Fibroblast of lung (primary cell): ENCODE results near the gene DTX2. TPM values are rescaled to one million over a fixed set of nuclear protein-coding genes. Genes with fewer than 3 reads are reported as not detected.
"Not testable (repeated sequence)": the region's sequence is repeated elsewhere in the genome, so short reads cannot be mapped to it uniquely, and the experiment has no call there.

Experiments used
- DNase-seq, 2 donors: peaks; one replicate each; pipeline versions ENCODE4 v3.0.0 to v3.0.0-alpha.2; 2010; ENCODE audit warnings: low read depth in 2 of 2
- H2AFZ ChIP-seq: 2 replicates; pipeline ENCODE4 v1.5.1; 2012; ENCODE audit warnings: low read length, control low read depth, inconsistent platforms
- H3K27ac ChIP-seq: 2 replicates; pipeline ENCODE4 v1.5.1; 2011; ENCODE audit warnings: low read length, control low read depth; ENCODE audit not compliant: insufficient read depth
- H3K27me3 ChIP-seq: 2 replicates; pipeline ENCODE4 v1.5.1; 2011; ENCODE audit warnings: mild to moderate bottlenecking, low read length; ENCODE audit not compliant: control insufficient read depth, insufficient read depth
- H3K36me3 ChIP-seq: 2 replicates; pipeline ENCODE4 v1.5.1; 2011; ENCODE audit warnings: low read length; ENCODE audit not compliant: control insufficient read depth, insufficient read depth
- H3K4me1 ChIP-seq: 2 replicates; pipeline ENCODE4 v1.5.1; 2011; ENCODE audit warnings: low read length; ENCODE audit not compliant: control insufficient read depth, insufficient read depth; ENCODE audit errors: extremely low read depth
- H3K4me2 ChIP-seq: 2 replicates; pipeline ENCODE4 v1.5.1; 2011; ENCODE audit warnings: low read length, control low read depth; ENCODE audit not compliant: insufficient read depth; ENCODE audit errors: extremely low read depth
- H3K4me3 ChIP-seq, 4 experiments: fragments of 200-600 bp in 1 of 4; sonication (generic) in 1 of 4; replicated peaks in 1 of 4; 2 replicates each; pipeline ENCODE4 v1.5.1; 2011 to 2016; ENCODE audit warnings: low read length in 4 of 4, low read depth in 3 of 4, mild to moderate bottlenecking in 3 of 4, control low read depth in 2 of 4, inconsistent platforms in 1 of 4, mixed read lengths in 1 of 4; ENCODE audit not compliant: insufficient read depth in 1 of 4; ENCODE audit errors: control extremely low read depth in 1 of 4
- H3K79me2 ChIP-seq: 2 replicates; pipeline ENCODE4 v1.5.1; 2012; ENCODE audit warnings: mild to moderate bottlenecking, low read length, inconsistent platforms; ENCODE audit not compliant: control insufficient read depth, insufficient read depth
- H3K9ac ChIP-seq: 2 replicates; pipeline ENCODE4 v1.5.1; 2011; ENCODE audit warnings: mild to moderate bottlenecking, low read length, control low read depth; ENCODE audit not compliant: insufficient read depth
- H3K9me3 ChIP-seq: 2 replicates; pipeline ENCODE4 v1.5.1; 2012; ENCODE audit warnings: low read depth, low read length; ENCODE audit not compliant: control insufficient read depth, insufficient read depth
- H4K20me1 ChIP-seq: 2 replicates; pipeline ENCODE4 v1.5.1; 2011; ENCODE audit warnings: low read length; ENCODE audit not compliant: control insufficient read depth, insufficient read depth; ENCODE audit errors: extremely low read depth
- polyA plus RNA-seq, 2 donors: library from polyadenylated mRNA; depleted of rRNA in 1 of 2; stranded (reverse) in 1 of 2; unstranded in 1 of 2; fragments of >200 nt; gene quantifications; 2 replicates each; pipeline ENCODE4 v1.2.1, GENCODE V29; 2011 to 2012; ENCODE audit warnings: missing spikeins in 1 of 2
- total RNA-seq: library from RNA; depleted of rRNA; stranded (reverse); fragments of >200 nt; gene quantifications from 2 replicates; pipeline ENCODE4 v1.2.1, GENCODE V29; 2014

The DTX2 gene
- total and polyA plus RNA-seq, 2 donors (not counting 1 experiment from before 2014, with no cell fraction given) = 2.2 to 6.8 TPM

- H3K27ac ChIP-seq, H3K4me1 ChIP-seq, H3K9me3 ChIP-seq, H2AFZ ChIP-seq, H3K79me2 ChIP-seq, H3K9ac ChIP-seq, DNase-seq, H4K20me1 ChIP-seq, H3K4me2 ChIP-seq, H3K27me3 ChIP-seq, H3K36me3 ChIP-seq, H3K4me3 ChIP-seq: not testable (repeated sequence)
Observed at GRCh38 chr7:76480403-76481253, 19.1 kb downstream of the DTX2 start.

- H3K27me3 ChIP-seq, H3K4me3 ChIP-seq, H3K36me3 ChIP-seq, H3K9ac ChIP-seq, H4K20me1 ChIP-seq, DNase-seq, H3K79me2 ChIP-seq, H2AFZ ChIP-seq, H3K4me2 ChIP-seq, H3K27ac ChIP-seq, H3K4me1 ChIP-seq, H3K9me3 ChIP-seq: not testable (repeated sequence)
Observed at GRCh38 chr7:76482660-76483059, 21.2 kb downstream of the DTX2 start.

GRCh38 chr7:76483081-76483480, 21.6 kb downstream of the DTX2 start:
- H3K9me3 ChIP-seq, DNase-seq, H2AFZ ChIP-seq, H3K36me3 ChIP-seq, H3K4me3 ChIP-seq, H3K9ac ChIP-seq, H3K4me2 ChIP-seq, H3K4me1 ChIP-seq, H3K27ac ChIP-seq, H4K20me1 ChIP-seq, H3K27me3 ChIP-seq, H3K79me2 ChIP-seq: not testable (repeated sequence)

GRCh38 chr7:76484456-76484855, 22.9 kb downstream of the DTX2 start:
- H3K27ac ChIP-seq, H2AFZ ChIP-seq, H3K4me2 ChIP-seq, H3K79me2 ChIP-seq, H3K9me3 ChIP-seq, DNase-seq, H4K20me1 ChIP-seq, H3K27me3 ChIP-seq, H3K4me1 ChIP-seq, H3K4me3 ChIP-seq, H3K36me3 ChIP-seq, H3K9ac ChIP-seq: not testable (repeated sequence)

- H3K79me2 ChIP-seq, H3K36me3 ChIP-seq, H3K4me1 ChIP-seq, H4K20me1 ChIP-seq, H3K4me3 ChIP-seq, H3K27me3 ChIP-seq, DNase-seq, H3K9ac ChIP-seq, H3K27ac ChIP-seq, H2AFZ ChIP-seq, H3K9me3 ChIP-seq, H3K4me2 ChIP-seq: not testable (repeated sequence)
Observed at GRCh38 chr7:76485822-76486610, 24.5 kb downstream of the DTX2 start.

GRCh38 chr7:76486618-76487017, 25.1 kb downstream of the DTX2 start:
- not testable (repeated sequence) for H3K36me3 ChIP-seq, H3K27ac ChIP-seq, H2AFZ ChIP-seq, H3K79me2 ChIP-seq, H4K20me1 ChIP-seq, H3K9ac ChIP-seq, H3K4me2 ChIP-seq, DNase-seq, H3K4me1 ChIP-seq, H3K27me3 ChIP-seq, H3K9me3 ChIP-seq, H3K4me3 ChIP-seq
